ENCODE data around the gene KLHL3.

DNA sequence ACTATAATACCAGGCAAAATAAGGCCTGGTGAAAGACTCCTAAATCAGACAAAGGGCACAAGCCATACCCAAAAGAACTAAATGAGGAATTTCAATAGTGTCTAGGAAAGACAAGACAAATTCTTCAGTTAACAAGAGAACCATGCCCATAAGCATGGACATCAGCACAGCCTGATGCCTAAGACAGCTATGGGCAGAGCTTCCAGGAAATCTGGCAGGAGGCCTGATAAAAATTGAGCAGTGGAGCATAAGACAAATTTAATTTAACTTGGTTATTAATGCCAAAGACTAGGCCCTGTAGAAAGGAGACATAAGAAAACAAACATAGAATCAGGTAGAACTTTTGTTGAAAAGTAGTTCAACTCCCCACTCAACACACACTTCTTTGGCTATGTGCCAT, 17.3 kb downstream of the KLHL3 start:
- TF ChIP-seq, protein P1, sequence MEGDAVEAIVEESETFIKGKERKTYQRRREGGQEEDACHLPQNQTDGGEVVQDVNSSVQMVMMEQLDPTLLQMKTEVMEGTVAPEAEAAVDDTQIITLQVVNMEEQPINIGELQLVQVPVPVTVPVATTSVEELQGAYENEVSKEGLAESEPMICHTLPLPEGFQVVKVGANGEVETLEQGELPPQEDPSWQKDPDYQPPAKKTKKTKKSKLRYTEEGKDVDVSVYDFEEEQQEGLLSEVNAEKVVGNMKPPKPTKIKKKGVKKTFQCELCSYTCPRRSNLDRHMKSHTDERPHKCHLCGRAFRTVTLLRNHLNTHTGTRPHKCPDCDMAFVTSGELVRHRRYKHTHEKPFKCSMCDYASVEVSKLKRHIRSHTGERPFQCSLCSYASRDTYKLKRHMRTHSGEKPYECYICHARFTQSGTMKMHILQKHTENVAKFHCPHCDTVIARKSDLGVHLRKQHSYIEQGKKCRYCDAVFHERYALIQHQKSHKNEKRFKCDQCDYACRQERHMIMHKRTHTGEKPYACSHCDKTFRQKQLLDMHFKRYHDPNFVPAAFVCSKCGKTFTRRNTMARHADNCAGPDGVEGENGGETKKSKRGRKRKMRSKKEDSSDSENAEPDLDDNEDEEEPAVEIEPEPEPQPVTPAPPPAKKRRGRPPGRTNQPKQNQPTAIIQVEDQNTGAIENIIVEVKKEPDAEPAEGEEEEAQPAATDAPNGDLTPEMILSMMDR (IDR thresholded peaks at IDR 0.05), result no peak
- no peak for TF ChIP-seq POLR2A (IDR thresholded peaks at IDR 0.05)

All from esophagus squamous epithelium (tissue), 4 donors.